Measurements from ENCODE around the gene CALHM6.
"Not testable (repeated sequence)": the region's sequence is repeated elsewhere in the genome, so short reads cannot be mapped to it uniquely, and the experiment has no call there.

Gene CALHM6

GRCh38 chr6:116476002-116476678 lies 15.0 kb downstream of the CALHM6 start:
- DNase-seq (ENCODE audit: low read depth, low spot score) = no peak

- DNase-seq (ENCODE audit: low read depth, low spot score) = no peak
These were observed 21.6 kb downstream of the CALHM6 start for GRCh38 chr6:116482780-116483179.

- DNase-seq (ENCODE audit: low read depth, low spot score) = no peak
These were observed 22.4 kb downstream of the CALHM6 start for GRCh38 chr6:116483616-116484015.

- no peak for DNase-seq (ENCODE audit: low read depth, low spot score)
These were observed 24.5 kb downstream of the CALHM6 start for GRCh38 chr6:116485559-116486184.

GRCh38 chr6:116491610-116492330 lies 30.6 kb downstream of the CALHM6 start:
- no peak for DNase-seq (ENCODE audit: low read depth, low spot score)

GRCh38 chr6:116492331-116493067 lies 31.3 kb downstream of the CALHM6 start:
- no peak for DNase-seq (ENCODE audit: low read depth, low spot score)

- not testable (repeated sequence) for DNase-seq (ENCODE audit: low read depth, low spot score)
These were observed 34.0 kb downstream of the CALHM6 start for GRCh38 chr6:116495161-116495560.

DNA sequence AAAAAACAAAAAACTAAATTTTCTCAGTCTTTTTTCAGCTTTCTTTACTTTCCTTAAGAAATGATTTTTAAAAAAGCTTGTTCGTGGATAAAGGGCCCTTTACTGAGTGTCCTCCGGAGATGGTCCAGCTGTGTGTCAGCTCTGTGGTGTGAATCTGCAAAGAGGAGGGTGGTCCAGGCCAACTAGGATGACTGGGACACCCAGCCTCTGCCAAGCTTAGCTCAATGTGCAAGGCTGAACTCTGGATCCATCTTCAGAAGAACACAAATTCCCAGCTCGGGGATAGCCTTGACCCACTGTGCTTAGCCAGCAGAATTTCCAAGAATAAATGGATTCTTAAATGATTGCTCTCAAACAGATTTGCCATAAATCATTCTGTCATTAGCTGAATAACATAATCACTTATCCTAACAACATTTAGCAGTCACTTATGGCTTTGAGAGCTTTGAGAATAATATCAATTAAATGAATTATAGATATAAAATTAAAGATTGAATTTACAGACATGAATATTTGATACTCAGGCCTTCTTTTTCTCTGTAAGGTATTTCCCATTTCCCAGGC lies 36.0 kb downstream of the CALHM6 start:
- DNase-seq (ENCODE audit: low read depth, low spot score) = no peak

- no peak for DNase-seq (ENCODE audit: low read depth, low spot score)
These were observed 39.8 kb downstream of the CALHM6 start for GRCh38 chr6:116500969-116501433.

GRCh38 chr6:116507324-116507723 lies 46.1 kb downstream of the CALHM6 start:
- DNase-seq (ENCODE audit: low read depth, low spot score) = no peak

GRCh38 chr6:116508527-116508926 lies 47.4 kb downstream of the CALHM6 start:
- no peak for DNase-seq (ENCODE audit: low read depth, low spot score)

- peak; percentile 55 for DNase-seq (ENCODE audit: low read depth, low spot score)
These were observed 50.4 kb downstream of the CALHM6 start, which contains the start of gene CALHM5 for GRCh38 chr6:116511424-116512110. CALHM5 (plus strand) TSS chr6:116511639; CDS start chr6:116511697, 58 bp downstream.

GRCh38 chr6:116512111-116512559 lies 51.0 kb downstream of the CALHM6 start:
- DNase-seq (ENCODE audit: low read depth, low spot score) = no peak

DNA sequence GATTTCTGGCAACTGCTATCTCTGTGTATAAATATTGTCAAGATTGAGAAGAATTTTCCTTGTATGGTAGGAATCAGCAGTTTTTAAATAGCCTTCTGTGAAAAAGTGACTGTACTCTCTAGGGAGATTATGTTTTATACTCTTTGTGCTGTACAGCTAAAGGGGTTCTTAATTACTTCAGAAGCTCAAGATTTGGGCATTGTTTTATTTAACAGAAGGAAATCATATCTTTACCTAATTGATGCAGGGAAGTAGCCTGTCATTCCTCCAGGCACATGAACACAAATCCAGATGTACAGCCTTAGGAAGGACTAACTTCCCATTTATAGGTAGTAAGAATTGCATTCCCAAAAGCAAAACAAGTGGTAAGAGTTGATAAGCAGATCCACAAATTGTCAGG lies 51.6 kb downstream of the CALHM6 start:
- no peak for DNase-seq (ENCODE audit: low read depth, low spot score)

All from brain pericyte (primary cell).